K562 (cell line): ENCODE measurements around the gene SLC22A1. TPM values are rescaled to one million over a fixed set of nuclear protein-coding genes. Genes with fewer than 3 reads are reported as not detected.

Source experiments
- BRF1 ChIP-seq: IDR thresholded peaks from 3 replicates; pipeline ENCODE4 v1.6.1; 2011; ENCODE audit warnings: borderline replicate concordance, mild to moderate bottlenecking; ENCODE audit not compliant: insufficient read length; ENCODE audit errors: extremely low read depth
- CHD4 ChIP-seq: fragments of 200-600 bp; sonication (generic); IDR thresholded peaks from 3 replicates; pipeline ENCODE4 v1.6.1; 2012; ENCODE audit warnings: low read depth, mild to moderate bottlenecking, mixed read lengths, low read length, inconsistent platforms; ENCODE audit not compliant: insufficient read depth, insufficient replicate concordance, poor library complexity, severe bottlenecking
- ETV1 ChIP-seq: fragments of 450-650 bp; conservative IDR thresholded peaks from 2 replicates; pipeline ENCODE4 v1.6.1; 2016; ENCODE audit warnings: missing genetic modification characterization, control low read depth, low read depth, missing compliant biosample characterization
- ETV5 ChIP-seq: sonication (generic); formaldehyde crosslinking; IDR thresholded peaks from 2 replicates; pipeline ENCODE4 v1.4.0; 2020; ENCODE audit warnings: low read depth, mild to moderate bottlenecking, missing genetic modification reagents
- ID3 ChIP-seq, 2 experiments: fragments of 250-450 bp in 1 of 2; fragments of 450-650 bp in 1 of 2; sonication (Bioruptor Pico) in 1 of 2; IDR thresholded peaks; 2 replicates each; pipeline versions ENCODE4 v1.6.1 to v1.8.0; 2016 to 2021; ENCODE audit warnings: mild to moderate bottlenecking in 2 of 2, moderate library complexity in 2 of 2, missing compliant biosample characterization in 1 of 2, missing genetic modification characterization in 1 of 2
- MITF ChIP-seq: IDR thresholded peaks from 2 replicates; pipeline ENCODE4 v1.6.1; 2014; ENCODE audit warnings: antibody characterized with exemption
- MTA3 ChIP-seq: fragments of 450-650 bp; formaldehyde crosslinking; IDR thresholded peaks from 2 replicates; pipeline ENCODE4 v1.6.1; 2017; ENCODE audit warnings: mild to moderate bottlenecking, borderline replicate concordance
- MXD1 ChIP-seq: fragments of 250-450 bp; sonication (Bioruptor Pico); IDR thresholded peaks from 2 replicates; pipeline ENCODE4 v1.8.0; 2021; ENCODE audit warnings: borderline replicate concordance, mild to moderate bottlenecking, moderate library complexity; ENCODE audit not compliant: poor library complexity, severe bottlenecking
- NR1H2 ChIP-seq: sonication (generic); formaldehyde crosslinking; IDR thresholded peaks from 2 replicates; pipeline ENCODE4 v1.4.0; 2020; ENCODE audit warnings: mild to moderate bottlenecking, missing genetic modification reagents
- SFPQ ChIP-seq: fragments of 200-400 bp; formaldehyde crosslinking; IDR thresholded peaks from 2 replicates; pipeline ENCODE4 v1.6.1; 2017; ENCODE audit warnings: mild to moderate bottlenecking, low read depth, low read length, moderate library complexity
- SMAD1 ChIP-seq: fragments of 150-350 bp; IDR thresholded peaks from 2 replicates; pipeline ENCODE4 v1.6.1; 2014; ENCODE audit warnings: low read length, low read depth; ENCODE audit not compliant: partially characterized antibody
- SMARCA4 ChIP-seq: fragments of 450-650 bp; IDR thresholded peaks from 2 replicates; pipeline ENCODE4 v1.6.1; 2016
- SMARCE1 ChIP-seq: fragments of 450-650 bp; IDR thresholded peaks from 2 replicates; pipeline ENCODE4 v1.7.1; 2016; ENCODE audit warnings: mild to moderate bottlenecking
- ZBTB12 ChIP-seq: fragments of 250-450 bp; sonication (Bioruptor Pico); IDR thresholded peaks from 2 replicates; pipeline ENCODE4 v1.4.0; 2020
- ZBTB17 ChIP-seq: fragments of 450-650 bp; formaldehyde crosslinking; IDR thresholded peaks from 2 replicates; pipeline ENCODE4 v1.4.0; 2020; ENCODE audit warnings: mild to moderate bottlenecking
- ZKSCAN8 ChIP-seq: fragments of 200-800 bp; sonication (Bioruptor generic); IDR thresholded peaks from 2 replicates; pipeline ENCODE4 v1.6.1; 2016; ENCODE audit warnings: missing genetic modification characterization, missing compliant biosample characterization
- ZNF274 ChIP-seq: IDR thresholded peaks from 2 replicates; pipeline ENCODE4 v1.6.1; 2011; ENCODE audit warnings: low read depth, mild to moderate bottlenecking, low read length, moderate library complexity, borderline replicate concordance
- ZNF507 ChIP-seq: conservative IDR thresholded peaks from 2 replicates; pipeline ENCODE4 v1.6.1; 2017; ENCODE audit warnings: missing genetic modification characterization, missing compliant biosample characterization
- ZNF699 ChIP-seq: fragments of 250-450 bp; sonication (Bioruptor Pico); IDR thresholded peaks from 2 replicates; pipeline ENCODE4 v1.8.0; 2021; ENCODE audit warnings: mild to moderate bottlenecking, moderate library complexity; ENCODE audit not compliant: insufficient replicate concordance
- ZNF780A ChIP-seq: fragments of 250-450 bp; sonication (Bioruptor Pico); IDR thresholded peaks from 2 replicates; pipeline ENCODE4 v1.5.0; 2021; ENCODE audit warnings: mild to moderate bottlenecking
- polyA plus RNA-seq, 8 experiments: library from polyadenylated mRNA; depleted of rRNA in 4 of 8; stranded (reverse) in 5 of 8; unstranded in 3 of 8; fragments of >200 nt; fragmentation: Nextera tagmentation in 2 of 8; fragmentation: Illumina TruSeq in 1 of 8; extraction: Ambion mirVana in 2 of 8; extraction: Trizol in 1 of 8; gene quantifications; 2 replicates each; pipeline versions ENCODE4 v1.2.1 to v1.2.3, GENCODE V29; 2011 to 2014; ENCODE audit warnings: inconsistent platforms in 1 of 8, missing spikeins in 1 of 8
- total RNA-seq, 7 experiments: library from RNA; depleted of rRNA in 6 of 7; stranded (reverse); fragments of >200 nt in 6 of 7; fragmentation: Illumina TruSeq in 2 of 7; extraction: Trizol in 2 of 7; gene quantifications; 2 replicates each; pipeline versions ENCODE4 v1.2.1 to v1.2.3, GENCODE V29; 2011 to 2021; ENCODE audit warnings: low replicate concordance in 1 of 7

The SLC22A1 gene
- total and polyA plus RNA-seq, 9 of the 15 experiments (the other 6 are each of a cell fraction or from before 2014, with no cell fraction given), result 0.11 to 0.60 (median 0.26) TPM; not detected in 4

- TF ChIP-seq ETV1 (tag) (peak; percentile 93), SMARCA4 (peak; percentile 99), ZNF699 (CRISPR knock-in tag) (no peak), ZKSCAN8 (CRISPR knock-in tag) (peak; percentile 85), NR1H2 (CRISPR knock-in tag) (0 out of 2 replicates have a peak, but pooled peaks have one; percentile 82), ZNF780A (CRISPR knock-in tag) (no peak), CHD4 (no peak), BRF1 (no peak), SMAD1 (peak; percentile 85), ZBTB12 (peak; percentile 59), MITF (peak; percentile 81; the same call in 1 of the 2 replicates), ID3 (CRISPR knock-in tag; IDR thresholded peaks at IDR 0.05) (no peak), ID3 (tag; IDR thresholded peaks at IDR 0.05) (peak; percentile 96), MTA3 (peak; percentile 91), ZNF274 (peak; percentile 75; the same call in 1 of the 2 replicates), MXD1 (CRISPR knock-in tag) (no peak), ZBTB17 (CRISPR knock-in tag) (0 out of 2 replicates have a peak, but pooled peaks have one; percentile 23), SFPQ (no peak), ETV5 (CRISPR knock-in tag) (peak; percentile 97), ZNF507 (tag) (no peak), SMARCE1 (peak; percentile 98)
These were observed 20.1 kb upstream of the SLC22A1 start (continued) for GRCh38 chr6:160101277-160102205.
